ENCODE data around the gene PYGO1.

PYGO1 gene

DNA sequence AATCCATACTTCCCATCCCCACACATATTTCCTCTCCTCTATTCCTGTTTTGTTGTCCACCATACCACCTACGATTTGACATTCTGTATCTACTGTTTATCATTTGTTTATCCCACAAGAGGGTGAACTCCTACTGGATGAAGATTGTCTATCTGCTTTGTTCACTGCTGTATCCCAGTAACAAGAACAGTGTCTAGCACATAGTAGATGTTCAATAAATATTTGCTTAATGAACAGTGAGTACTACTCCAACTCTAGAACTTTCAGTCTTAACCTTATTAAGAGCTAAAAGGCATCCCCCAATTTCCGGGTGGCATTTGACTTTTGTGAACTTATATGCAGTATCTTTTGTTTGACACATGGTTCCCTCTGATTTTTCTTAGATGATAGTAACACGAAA, 1.3 kb downstream of the PYGO1 start:
- CTCF ChIA-PET = no interaction called here
- TF ChIP-seq, protein P1, sequence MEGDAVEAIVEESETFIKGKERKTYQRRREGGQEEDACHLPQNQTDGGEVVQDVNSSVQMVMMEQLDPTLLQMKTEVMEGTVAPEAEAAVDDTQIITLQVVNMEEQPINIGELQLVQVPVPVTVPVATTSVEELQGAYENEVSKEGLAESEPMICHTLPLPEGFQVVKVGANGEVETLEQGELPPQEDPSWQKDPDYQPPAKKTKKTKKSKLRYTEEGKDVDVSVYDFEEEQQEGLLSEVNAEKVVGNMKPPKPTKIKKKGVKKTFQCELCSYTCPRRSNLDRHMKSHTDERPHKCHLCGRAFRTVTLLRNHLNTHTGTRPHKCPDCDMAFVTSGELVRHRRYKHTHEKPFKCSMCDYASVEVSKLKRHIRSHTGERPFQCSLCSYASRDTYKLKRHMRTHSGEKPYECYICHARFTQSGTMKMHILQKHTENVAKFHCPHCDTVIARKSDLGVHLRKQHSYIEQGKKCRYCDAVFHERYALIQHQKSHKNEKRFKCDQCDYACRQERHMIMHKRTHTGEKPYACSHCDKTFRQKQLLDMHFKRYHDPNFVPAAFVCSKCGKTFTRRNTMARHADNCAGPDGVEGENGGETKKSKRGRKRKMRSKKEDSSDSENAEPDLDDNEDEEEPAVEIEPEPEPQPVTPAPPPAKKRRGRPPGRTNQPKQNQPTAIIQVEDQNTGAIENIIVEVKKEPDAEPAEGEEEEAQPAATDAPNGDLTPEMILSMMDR (IDR thresholded peaks at IDR 0.05; ENCODE audit: control extremely low read depth, extremely low read depth, low read depth, missing control alignments) = no peak
- POLR2A ChIA-PET = no interaction called here
- DNase-seq (ENCODE audit: extremely low spot score) = no peak

DNA sequence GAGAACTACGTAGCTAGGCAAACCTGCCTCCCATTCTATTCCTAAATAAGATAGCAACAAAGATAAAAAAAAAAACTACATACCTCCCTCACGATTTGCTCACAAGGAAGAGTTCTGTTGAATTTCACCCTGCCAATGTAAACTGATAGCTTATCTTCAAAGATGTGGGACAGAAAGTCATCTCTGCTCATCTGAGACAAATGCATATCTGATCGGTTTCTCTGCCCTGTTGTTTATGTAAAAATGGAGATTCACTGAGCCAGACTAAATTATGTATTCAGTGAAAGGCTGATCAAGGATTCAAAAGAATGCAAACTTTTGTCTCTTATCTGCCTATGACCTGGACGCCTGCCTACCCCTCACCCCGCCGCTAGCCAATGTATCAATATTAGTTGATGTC, 11.2 kb downstream of the PYGO1 start:
- POLR2A ChIA-PET = no interaction called here
- no peak for DNase-seq (ENCODE audit: extremely low spot score)
- TF ChIP-seq, protein P1 (IDR thresholded peaks at IDR 0.05; ENCODE audit: control extremely low read depth, extremely low read depth, low read depth, missing control alignments) = no peak
- CTCF ChIA-PET = no interaction called here

DNA sequence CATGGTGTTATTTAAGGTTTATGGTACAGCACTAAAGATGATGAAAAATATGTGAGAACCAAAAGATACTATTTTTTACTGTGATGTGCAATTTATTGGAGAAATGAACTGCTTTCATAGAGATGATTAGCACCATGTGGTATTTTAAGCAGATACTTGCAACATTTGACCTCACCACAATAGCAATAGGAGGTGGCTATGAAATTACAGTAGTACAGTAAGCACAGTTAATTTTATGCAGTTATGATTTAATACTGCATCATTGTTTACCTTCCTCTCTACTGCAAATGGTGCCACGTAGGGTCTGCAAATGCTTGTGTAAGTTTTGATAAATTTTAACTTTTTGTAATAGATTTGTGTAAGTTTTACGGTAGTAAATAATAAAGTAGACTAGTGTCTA, 14.0 kb downstream of the PYGO1 start:
- TF ChIP-seq, protein P1 (IDR thresholded peaks at IDR 0.05; ENCODE audit: control extremely low read depth, extremely low read depth, low read depth, missing control alignments) = no peak
- CTCF ChIA-PET = no interaction called here
- POLR2A ChIA-PET = no interaction called here
- DNase-seq (ENCODE audit: extremely low spot score) = no peak

- TF ChIP-seq, protein P1 (IDR thresholded peaks at IDR 0.05; ENCODE audit: control extremely low read depth, extremely low read depth, low read depth, missing control alignments) = no peak
- ChIA-PET POLR2A (no interaction called here), CTCF (no interaction called here)
- no peak for DNase-seq (ENCODE audit: extremely low spot score)
Observed at GRCh38 chr15:55573224-55573623, 14.9 kb downstream of the PYGO1 start.

- TF ChIP-seq, protein P1 (IDR thresholded peaks at IDR 0.05; ENCODE audit: control extremely low read depth, extremely low read depth, low read depth, missing control alignments) = no peak
- CTCF ChIA-PET = no interaction called here
- DNase-seq (ENCODE audit: extremely low spot score) = no peak
- POLR2A ChIA-PET = no interaction called here
Observed at GRCh38 chr15:55564347-55565145, 23.6 kb downstream of the PYGO1 start.

DNA sequence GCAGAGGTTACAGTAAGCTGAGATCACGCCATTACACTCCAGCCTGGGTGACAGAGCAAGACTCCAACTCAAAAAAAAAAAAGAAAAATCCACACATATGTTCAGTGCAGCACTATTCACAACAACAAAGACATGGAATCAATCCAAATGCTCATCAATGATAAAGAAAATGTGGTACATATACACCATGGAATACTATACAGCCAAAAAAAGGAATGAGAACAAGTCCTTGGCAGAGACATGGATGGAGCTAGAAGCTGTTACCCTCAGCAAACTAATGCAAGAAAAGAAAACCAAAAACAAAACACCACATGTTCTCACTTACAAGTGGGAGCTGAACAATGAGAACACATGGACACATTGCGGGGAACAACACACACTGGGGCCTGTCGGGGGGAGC, 25.5 kb downstream of the PYGO1 start:
- ChIA-PET CTCF (no interaction called here), POLR2A (no interaction called here)
- TF ChIP-seq, protein P1 (IDR thresholded peaks at IDR 0.05; ENCODE audit: control extremely low read depth, extremely low read depth, low read depth, missing control alignments) = no peak
- DNase-seq (ENCODE audit: extremely low spot score) = no peak

Measured in GM10248 (cell line).